Measurements from ENCODE around the gene CENPS. TPM values are rescaled to one million over a fixed set of nuclear protein-coding genes. Genes with fewer than 3 reads are reported as not detected.

CENPS gene
- total and polyA plus RNA-seq, 2 of the 8 experiments (the other 6 are each of a cell fraction or from before 2014, with no cell fraction given): 7.8 to 20.3 TPM

GRCh38 chr1:10383630-10384029, 46.6 kb upstream of the CENPS start:
- Histone ChIP-seq H3K4me3 (ENCODE audit: extremely low read depth in 1 of 4, insufficient read depth in 2 of 4, low read depth in 3 of 4, low read length in 4 of 4) (no peak overlapping the region), H3K4ac (replicated peaks; ENCODE audit: insufficient read length, low read depth, low read length) (no peak overlapping the region), H3K79me2 (ENCODE audit: control insufficient read depth in 1 of 2, insufficient read depth in 2 of 2, low read length in 2 of 2) (no peaks in the 10 kb centered on the region), H2BK20ac (ENCODE audit: low read length) (no peak overlapping the region), H3K27me3 (replicated peaks in 1 of 4; ENCODE audit: control insufficient read depth in 3 of 4, extremely low read depth in 1 of 4, insufficient read depth in 3 of 4, low read length in 3 of 4) (no peaks in the 10 kb centered on the region), H3K14ac (ENCODE audit: insufficient read length) (no peak overlapping the region), H2BK12ac (ENCODE audit: low read depth, low read length) (no peak overlapping the region), H2BK15ac (ENCODE audit: low read length) (no peak overlapping the region), H3K27ac (ENCODE audit: low read depth, low read length) (no peak overlapping the region), H2AK5ac (ENCODE audit: low read depth, low read length) (no peak overlapping the region), H3K23ac (ENCODE audit: insufficient read length) (no peak overlapping the region), H3K79me1 (ENCODE audit: low read depth, low read length) (no peaks in the 10 kb centered on the region; the same call in none of the 2 replicates), H3K9me3 (ENCODE audit: insufficient read depth in 2 of 2, low read depth in 1 of 2, low read length in 1 of 2) (no peaks in the 10 kb centered on the region), H2BK5ac (ENCODE audit: low read depth, low read length) (no peak overlapping the region), H3K56ac (replicated peaks; ENCODE audit: insufficient read length, low read depth, low read length) (no peak overlapping the region), H4K5ac (ENCODE audit: insufficient read length, low read depth, low read length) (no peak overlapping the region), H2BK120ac (replicated peaks; ENCODE audit: low read depth, low read length) (no peak overlapping the region), H3K4me1 (replicated peaks in 1 of 4; ENCODE audit: control insufficient read depth in 3 of 4, insufficient read depth in 4 of 4, low read length in 3 of 4) (peaks cover 0 to 5% (median 0%) of the 10 kb centered on the region in 4 experiments; a peak in 3 of 7 replicates), H4K8ac (ENCODE audit: extremely low read depth, insufficient read depth, low read length) (no peak overlapping the region), H3K9ac (replicated peaks in 1 of 4; ENCODE audit: extremely low read depth in 1 of 4, low read depth in 3 of 4, low read length in 3 of 4) (no peak overlapping the region), H3K23me2 (ENCODE audit: low read depth, low read length) (no peaks in the 10 kb centered on the region), H2AFZ (ENCODE audit: low read length) (no peak overlapping the region), H4K20me1 (replicated peaks in 1 of 2; ENCODE audit: control insufficient read depth in 1 of 2, insufficient read depth in 2 of 2, low read length in 2 of 2) (no peaks in the 10 kb centered on the region), H3K36me3 (ENCODE audit: control insufficient read depth in 2 of 4, insufficient read depth in 4 of 4, low read length in 3 of 4) (peaks cover 0 to 6% (median 4%) of the 10 kb centered on the region in 4 experiments; a peak in 3 of 8 replicates), H4K91ac (replicated peaks; ENCODE audit: insufficient read length, low read length) (no peak overlapping the region), H3K18ac (ENCODE audit: extremely low read depth, low read length) (no peak overlapping the region), H3K4me2 (ENCODE audit: insufficient read depth in 1 of 2, low read depth in 2 of 2, low read length in 2 of 2) (no peak overlapping the region)
- FAIRE-seq (no peak), DNase-seq (ENCODE audit: low read depth in 1 of 2, low spot score in 2 of 2) (no peak)
- CTCF ChIA-PET (ENCODE audit: partially characterized antibody): interaction anchor here (1.5 kb wide), 1 partner anchor 47 kb away, joined by 3 read pairs; the partner anchor contains the start of gene CENPS
- POLR2A ChIA-PET (ENCODE audit: partially characterized antibody): interaction anchor here (1.4 to 8.2 kb wide), 3 partner anchors 9 to 39 kb away, joined by 3 to 72 read pairs (median 3); partner anchors contain the start of gene PGD
- WGBS, 2 experiments (ENCODE audit: extremely low coverage in 1 of 2, insufficient coverage in 1 of 2, insufficient read length in 1 of 2, insufficient replicate concordance in 2 of 2, low coverage in 1 of 2, low lambda C conversion rate in 2 of 2, missing lambda C conversion rate in 1 of 2): 98% methylated on average over 4 of the region's 4 CpGs; no CpG with 5 or more reads in 1 of the 2 experiments
- no peak for TF ChIP-seq ATF2 (IDR thresholded peaks at IDR 0.05; ENCODE audit: low read length)
- TF ChIP-seq SIN3A (conservative IDR thresholded peaks at IDR 0.05 in 1 of 2, IDR thresholded peaks at IDR 0.05 in 1 of 2; ENCODE audit: low read depth in 1 of 2, low read length in 2 of 2): no peak
- no peak for TF ChIP-seq EGR1 (IDR thresholded peaks at IDR 0.05; ENCODE audit: borderline replicate concordance, low read depth, low read length)
- no peak for TF ChIP-seq POLR2AphosphoS5 (IDR thresholded peaks at IDR 0.05; ENCODE audit: low read depth, low read length)
- TF ChIP-seq SAP30 (IDR thresholded peaks at IDR 0.05; ENCODE audit: insufficient read depth, insufficient replicate concordance, low read length): no peak
- no peak for TF ChIP-seq GABPA (IDR thresholded peaks at IDR 0.05; ENCODE audit: borderline replicate concordance, insufficient read depth, low read length)
- no peak for TF ChIP-seq HDAC6 (IDR thresholded peaks at IDR 0.05; ENCODE audit: low read depth, low read length)
- TF ChIP-seq NANOG (IDR thresholded peaks at IDR 0.05; ENCODE audit: insufficient read depth, low read depth, low read length, poor library complexity, severe bottlenecking): no peak
- TF ChIP-seq BCL11A (IDR thresholded peaks at IDR 0.05; ENCODE audit: low read depth in 2 of 2, low read length in 2 of 2): no peak
- no peak for TF ChIP-seq TEAD4 (IDR thresholded peaks at IDR 0.05; ENCODE audit: low read depth, low read length)
- TF ChIP-seq JUND (IDR thresholded peaks at IDR 0.05; ENCODE audit: low read length): no peak
- TF ChIP-seq FOSL1 (IDR thresholded peaks at IDR 0.05; ENCODE audit: insufficient read depth, low read depth, low read length): no peak

Measured in H1 (cell line).